GM21381 (cell line): ENCODE results near the gene GDF7.

Experiments used
- ATAC-seq: cut with Tn5 transposase; IDR thresholded peaks from one replicate; pipeline ENCODE4 v1.9.1; 2021; ENCODE audit warnings: mild to moderate bottlenecking, moderate library complexity; ENCODE audit not compliant: unreplicated experiment

The GDF7 gene

DNA sequence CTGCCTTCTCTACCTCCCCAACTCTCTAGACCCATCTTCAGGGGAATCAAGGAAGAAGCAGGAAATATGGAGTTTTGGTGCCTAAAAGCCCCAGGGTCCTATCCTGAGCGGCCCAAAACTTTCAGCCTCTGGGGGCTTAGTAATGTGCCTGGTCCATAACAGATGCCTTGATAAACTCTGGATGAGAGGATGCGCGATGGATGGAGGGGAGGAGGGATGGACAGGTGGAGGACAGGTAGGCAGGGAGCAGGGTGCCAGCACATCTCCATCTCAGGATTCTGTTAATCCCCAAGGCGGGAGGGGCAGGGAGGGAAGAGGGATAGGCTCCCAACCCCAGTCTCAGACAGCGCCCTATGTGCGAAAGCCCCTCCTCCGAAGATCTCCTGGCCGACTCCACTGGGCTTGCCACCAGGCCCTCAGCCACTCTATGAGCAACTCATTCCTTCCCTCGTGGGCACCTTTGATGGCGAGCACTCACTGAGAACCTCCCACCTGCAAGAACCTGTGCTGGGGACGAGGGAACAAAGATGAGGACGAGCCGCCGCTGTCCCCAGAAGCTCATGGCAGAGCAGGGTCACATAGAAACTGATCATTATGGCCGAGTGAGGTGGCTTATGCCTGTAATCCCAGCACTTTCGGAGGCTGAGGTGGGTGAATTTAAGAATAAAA lies 39.1 kb upstream of the GDF7 start:
- ATAC-seq = no peak

DNA sequence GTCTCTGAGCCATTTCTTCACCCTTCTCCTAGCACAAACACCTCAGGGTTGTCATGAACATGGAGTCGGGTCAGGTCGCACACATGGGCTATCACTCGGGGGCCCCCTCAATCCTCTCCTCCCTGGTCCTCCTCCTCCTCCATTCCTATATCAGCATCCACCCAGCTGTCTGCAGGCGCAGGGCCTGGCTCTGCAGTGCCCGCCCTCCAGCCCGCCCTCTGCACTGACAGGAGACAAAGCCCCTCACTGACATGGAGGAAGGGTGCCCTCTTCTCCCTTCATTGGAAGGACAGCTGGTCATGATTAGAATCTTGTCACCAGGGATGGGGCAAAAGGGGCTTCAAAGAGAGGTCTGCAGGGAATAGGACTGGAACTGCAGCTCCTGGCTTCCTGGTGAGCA lies 37.8 kb upstream of the GDF7 start:
- no peak for ATAC-seq

DNA sequence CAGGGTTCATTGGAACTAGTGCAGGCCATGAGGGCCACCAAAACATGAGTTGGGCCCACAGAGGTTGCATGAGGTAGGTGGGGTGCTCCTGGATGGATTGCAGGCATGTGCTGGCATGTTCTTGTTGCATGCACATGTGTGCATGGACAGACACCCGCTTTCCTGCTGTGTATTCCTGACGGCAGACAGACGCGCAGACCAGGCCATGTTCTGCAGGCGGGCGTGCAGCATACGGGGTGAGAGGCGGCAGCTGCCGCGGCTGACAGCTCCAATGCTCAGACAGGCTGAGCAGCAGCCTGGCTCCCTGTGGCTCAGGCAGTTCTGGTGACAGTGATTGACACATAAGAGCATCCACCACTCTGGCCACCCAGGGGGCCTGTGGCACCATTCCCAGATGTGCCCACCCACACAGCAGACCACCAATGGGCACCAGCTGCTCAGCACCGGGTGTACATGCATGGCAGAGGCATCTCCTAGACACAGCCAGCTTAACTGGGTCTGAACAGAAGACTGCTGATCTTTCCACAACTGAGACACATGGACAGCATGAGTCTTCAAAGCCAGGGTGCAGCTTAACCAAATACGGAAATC lies 37.3 kb upstream of the GDF7 start:
- ATAC-seq = no peak

DNA sequence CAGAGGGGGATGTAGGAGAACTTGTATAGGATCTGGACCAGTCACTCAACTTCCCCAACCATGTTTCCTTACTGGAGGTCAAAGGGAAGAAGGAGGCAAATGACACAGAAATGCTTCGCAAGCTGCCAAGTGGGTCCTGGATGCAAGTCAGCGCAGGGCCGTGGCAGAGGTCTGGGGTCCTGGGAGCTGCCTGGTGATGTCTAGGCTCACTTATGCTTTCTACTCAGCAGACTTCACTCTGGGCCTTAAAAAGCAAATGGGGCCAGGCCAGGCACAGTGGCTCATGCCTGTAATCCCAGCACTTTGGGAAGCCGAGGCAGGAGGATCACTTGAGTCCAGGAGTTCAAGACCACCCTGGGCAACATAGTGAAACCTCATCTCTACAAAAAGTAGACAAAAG lies 36.0 kb upstream of the GDF7 start:
- ATAC-seq = no peak

DNA sequence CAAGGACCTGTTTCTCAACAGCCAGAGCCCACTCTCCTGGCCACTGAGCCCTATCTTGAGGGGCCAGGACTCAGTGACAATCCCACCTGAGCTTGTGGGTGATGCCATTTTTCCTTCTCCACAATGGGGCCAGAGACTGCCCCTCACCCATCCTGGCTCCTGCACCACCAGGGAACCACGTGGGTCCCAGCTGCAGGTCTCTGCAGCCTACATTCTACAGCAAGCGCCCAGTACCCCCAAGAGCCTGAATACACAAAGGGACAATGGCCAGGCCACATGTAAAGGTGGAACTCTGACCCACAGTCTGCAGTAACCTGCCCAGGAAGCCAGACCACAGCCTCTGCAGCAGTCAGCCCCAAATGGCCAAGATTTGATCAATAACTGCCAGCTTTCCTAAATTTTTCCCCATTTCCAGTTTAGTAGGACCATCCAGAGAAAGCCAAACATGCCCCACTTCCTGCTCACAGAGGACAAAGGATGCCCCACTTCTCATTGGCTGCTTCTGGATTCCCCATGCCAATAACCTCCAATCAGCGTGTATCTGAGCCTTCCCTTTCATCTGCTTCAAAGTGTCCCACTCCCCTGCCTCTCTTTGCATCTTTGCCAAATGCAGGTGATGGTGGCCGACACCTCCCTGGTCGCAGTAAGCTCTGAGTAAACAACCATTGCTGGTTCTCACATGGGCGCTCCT lies 35.2 kb upstream of the GDF7 start:
- no peak for ATAC-seq

DNA sequence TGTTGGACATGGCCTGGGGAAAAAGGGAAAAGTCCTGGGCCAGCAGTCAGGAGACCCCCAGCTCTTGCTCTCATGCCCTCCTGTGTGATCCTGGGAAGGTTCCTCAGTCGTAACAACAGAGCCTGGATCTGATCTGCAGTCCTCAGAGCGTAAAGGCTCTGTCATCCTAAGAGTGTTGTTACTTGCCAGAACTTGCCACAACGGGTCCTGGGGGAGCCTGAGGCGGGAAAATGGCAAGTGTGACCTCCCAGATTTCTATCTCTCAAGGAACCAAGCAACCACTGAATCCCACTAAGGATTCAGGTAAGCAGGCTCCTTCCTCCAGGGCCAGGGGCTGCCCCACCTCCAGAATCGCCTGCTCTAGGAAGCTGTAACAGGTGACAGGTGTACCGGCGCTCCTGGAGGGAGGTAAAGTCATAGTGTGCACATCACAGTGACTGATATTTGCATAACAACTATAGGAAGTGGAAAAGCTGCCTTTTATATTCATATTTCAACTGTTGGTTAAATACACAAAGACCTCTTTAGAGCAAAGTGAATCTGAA lies 34.4 kb upstream of the GDF7 start:
- no peak for ATAC-seq

DNA sequence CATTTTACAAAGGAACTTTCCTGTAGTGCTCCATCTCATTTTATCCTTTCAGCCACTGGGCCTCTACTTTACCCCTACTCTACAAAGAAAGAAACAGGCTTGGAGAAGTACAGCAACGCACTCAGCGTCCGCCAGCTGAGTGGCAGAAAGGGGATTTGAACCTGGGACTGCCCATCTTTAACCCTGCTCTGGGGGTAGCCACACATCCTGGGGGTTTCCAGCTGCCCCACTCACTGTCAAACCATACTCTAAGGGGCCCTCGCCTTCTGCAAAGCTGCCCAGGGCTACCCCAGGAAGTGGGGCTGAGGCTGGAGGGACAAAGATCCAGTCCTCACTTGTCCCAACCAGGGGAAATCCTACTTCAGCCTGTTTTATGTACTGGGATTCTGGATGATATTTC lies 33.9 kb upstream of the GDF7 start:
- ATAC-seq = no peak

DNA sequence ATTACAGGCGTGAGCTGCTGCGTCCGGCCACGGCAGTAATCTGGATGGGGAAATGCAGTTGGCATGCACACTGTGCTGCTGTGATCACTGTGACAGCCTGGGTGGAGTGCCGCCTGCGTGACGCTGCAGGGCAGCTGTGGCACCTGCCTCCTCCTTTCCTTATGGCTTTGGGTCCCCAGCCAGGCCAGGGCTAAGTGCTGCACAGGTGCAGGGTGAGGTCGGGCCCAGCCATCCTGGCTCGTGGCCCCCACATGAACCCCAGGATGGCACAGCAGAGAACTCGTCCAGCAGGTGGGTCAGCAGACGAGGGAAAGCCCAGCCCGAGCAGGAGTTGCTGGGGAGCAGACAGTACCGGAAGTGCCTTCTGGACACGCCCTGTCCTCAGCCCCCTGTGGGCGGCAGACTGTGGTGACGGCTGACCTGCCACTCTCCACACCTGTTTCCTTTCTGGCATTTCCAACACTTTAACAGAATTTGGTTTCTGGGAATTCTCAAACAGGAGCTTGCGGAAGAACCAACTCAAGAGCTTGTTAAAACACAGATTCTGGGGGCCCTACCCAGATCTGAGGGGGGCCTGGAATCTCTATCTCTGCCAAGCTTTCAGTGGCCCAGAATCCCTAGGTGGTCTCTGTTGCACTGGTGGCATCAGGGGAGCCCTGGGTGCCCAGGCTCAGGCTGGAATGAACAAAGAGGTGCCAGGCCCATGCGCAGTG lies 33.0 kb upstream of the GDF7 start:
- ATAC-seq = no peak

DNA sequence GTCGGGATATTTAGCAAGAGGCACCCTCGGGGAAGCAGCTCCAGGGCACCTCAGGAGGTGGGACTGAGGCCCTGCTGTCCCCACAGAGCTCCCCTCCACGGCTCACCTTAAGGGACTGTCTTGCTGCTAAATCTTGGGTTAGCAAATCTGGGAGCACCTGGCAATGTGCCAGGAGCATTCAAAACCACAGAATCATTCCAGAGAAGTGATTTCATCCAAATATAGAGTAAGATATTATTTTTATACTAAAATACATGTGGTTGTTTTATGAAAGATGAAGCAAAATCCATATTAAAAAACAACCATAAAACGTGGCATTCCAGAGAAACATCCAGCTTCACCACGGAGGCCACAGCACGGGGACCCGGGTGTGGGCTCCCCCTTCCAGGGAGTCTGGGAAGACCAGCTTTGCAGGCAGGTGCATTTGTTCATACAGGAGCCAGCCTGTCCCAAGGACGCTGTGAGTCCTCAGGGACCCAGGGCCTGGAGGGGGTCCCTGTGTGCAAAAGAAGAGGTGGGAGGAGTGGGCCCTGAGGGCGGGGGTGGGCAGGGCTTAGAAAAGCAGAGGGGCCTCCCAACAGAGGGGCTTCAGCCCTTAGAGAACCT lies 32.3 kb upstream of the GDF7 start:
- no peak for ATAC-seq

DNA sequence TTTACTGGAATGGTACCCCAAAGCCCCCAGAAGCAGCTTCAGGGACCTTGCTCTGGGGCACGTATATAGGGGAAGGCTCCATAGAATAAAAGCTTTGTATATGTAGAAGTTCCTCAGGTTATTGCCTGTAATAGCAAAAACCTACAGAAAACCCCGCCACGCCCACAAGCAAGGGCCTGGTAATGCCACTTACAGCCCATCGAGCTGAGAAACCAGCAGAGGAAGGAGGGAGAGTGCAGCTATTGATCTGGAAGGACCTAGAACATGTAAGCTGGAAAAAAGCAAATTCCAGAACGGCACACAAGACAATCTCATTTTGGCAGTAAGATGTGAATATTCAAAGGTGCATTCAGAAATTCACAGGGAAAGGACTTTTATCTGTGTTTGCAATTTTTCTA lies 31.8 kb upstream of the GDF7 start:
- ATAC-seq = no peak

DNA sequence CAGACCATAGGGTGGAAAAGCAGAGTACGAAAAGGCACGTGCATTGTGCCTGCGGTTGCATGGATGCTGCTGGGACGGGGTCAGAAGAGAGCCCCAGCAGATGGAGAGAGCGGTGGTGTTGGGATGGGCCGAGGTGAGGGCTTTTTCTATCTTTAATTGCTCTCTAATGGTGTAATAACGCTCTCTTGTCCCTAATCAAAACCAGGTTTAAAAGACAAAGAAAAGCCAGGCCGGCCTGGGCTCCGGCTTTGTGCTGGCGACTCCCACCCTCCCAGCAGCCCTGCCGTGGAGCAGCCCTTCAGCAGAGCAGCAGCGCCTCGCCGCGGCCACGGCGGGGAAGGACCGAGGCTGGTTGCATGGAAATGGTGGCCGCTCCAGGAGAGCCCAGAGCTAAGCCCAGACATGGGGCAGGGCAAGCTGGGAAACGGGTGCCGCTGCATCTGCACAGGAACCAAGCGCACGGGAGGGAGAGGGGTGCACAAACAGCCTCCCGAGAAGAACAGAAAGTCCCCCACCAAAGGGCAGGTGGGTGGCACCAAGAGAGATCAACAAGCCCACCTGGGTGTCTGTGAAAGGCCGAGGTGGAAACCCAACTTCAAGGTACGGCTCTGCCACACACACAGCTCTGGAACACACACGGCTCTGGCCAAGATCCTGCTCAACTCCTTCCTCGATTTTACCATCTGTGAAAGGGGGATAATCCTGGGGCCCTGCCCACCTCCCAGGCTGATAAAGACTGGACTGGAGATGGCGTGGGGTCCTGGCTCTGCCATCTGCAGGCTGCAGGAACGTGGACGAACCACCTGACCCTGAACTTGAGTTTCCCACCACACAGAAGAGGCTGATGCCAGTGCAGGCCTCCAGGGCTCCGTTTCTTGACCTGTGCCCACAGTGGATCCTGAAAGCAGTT lies 31.0 kb upstream of the GDF7 start:
- ATAC-seq = peak; percentile 87

DNA sequence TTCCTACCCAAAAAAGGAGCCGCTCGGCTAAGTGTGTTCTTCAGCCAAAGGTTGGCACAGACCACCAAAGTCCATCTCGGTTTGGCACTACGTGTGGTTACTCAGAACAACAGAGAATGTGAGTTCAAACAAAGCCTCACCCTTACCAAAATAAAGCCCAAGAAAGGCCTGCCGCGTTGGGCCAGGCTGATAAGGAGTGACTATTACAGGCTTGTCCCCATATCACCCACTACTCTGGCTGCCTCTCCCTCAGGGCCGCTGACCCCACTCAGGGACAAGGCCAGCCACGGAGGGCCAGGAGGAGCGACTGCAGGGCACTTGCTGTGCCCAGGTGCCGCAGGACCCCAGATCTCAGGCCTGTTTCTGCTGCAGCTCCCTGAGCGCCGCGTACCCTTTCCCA lies 29.8 kb upstream of the GDF7 start:
- no peak for ATAC-seq

DNA sequence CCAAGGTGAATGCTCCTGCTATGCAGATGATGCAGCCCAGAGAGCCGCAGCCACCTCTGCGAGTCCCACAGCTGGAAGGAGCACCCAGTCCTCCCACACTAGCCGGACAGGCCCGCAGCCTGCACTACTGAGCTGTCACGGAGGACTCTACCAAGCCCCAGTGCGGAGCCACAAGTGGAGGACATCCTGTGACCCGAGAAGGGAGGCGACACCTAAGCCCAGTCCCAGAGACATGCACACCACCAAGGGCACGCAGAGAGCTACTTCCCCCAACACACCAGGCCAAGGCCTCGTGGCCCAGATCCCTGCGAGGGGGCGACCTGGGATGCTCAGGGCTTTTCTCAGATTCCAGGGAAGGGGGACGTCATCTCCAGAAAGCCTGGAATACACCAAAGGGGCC lies 28.9 kb upstream of the GDF7 start:
- ATAC-seq = no peak

DNA sequence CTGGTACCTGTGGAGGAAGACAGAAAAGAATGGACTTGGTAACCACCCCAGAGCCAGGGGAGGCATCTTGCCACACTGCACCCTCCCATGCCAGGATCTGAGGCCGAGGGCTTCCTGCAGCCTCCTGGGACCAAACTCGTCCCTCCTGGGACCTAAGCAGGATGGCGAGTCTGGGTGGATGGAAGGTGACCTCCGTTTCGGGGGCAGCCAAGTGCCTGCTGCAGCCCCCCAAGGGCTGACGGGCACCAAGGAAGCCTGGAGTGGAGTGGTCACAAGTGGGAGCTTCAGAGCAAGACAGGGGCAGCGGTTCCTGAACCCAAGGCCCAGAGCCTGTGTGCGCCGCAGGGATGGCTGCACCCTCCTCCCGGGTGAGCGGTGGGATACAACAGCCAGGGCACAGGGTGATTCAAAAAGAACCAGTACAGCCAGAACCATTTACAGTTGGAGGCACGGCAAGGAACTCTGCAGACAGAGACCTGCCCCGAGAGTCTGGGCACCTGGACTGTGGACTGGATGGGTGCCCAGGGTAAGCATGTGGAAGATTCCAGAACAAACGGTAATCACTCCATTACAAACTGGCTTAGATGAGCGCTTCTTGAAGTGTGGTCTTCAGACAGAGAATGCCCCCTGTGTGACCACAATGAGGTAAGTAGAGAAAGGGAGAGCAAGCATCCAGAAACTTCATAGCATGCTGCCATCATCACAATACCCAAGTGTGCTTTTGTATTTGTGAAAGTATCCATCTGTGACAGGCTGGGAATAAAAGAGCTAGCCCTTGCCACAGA lies 28.1 kb upstream of the GDF7 start:
- ATAC-seq = no peak

DNA sequence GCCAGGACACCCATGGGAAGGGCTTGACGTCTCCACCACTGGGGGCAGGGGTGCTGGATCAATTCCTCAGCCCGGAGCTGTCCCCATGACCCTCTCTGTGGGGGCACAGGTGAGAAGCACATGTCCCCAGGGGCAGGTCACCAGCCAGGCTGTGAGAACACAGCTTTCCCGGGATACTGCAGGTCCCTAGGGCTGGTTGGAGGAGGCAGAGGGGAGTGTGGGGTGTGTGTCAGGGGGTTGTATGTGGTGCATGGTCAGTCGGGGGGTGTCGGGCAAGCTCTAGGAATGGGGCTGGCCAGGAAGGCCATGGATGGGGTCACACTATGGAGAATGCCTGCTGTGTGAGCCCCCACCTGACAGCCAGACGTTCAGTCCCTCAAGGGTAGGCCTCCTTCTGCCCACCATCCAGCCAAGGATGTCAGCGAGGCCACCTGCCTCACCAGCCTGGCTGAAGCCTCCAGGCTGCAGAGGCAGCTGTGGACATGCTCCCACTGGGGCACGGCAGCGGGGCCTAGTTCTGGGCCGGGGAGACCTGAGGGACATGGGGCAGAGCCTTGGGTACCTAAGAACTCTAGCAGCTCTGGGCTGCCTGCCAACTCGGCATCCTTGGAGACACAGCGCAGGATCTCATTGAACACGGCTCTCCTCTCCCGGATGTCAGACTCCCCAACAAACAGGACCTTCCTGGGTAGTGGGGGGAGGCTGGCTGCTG lies 26.4 kb upstream of the GDF7 start:
- no peak for ATAC-seq

DNA sequence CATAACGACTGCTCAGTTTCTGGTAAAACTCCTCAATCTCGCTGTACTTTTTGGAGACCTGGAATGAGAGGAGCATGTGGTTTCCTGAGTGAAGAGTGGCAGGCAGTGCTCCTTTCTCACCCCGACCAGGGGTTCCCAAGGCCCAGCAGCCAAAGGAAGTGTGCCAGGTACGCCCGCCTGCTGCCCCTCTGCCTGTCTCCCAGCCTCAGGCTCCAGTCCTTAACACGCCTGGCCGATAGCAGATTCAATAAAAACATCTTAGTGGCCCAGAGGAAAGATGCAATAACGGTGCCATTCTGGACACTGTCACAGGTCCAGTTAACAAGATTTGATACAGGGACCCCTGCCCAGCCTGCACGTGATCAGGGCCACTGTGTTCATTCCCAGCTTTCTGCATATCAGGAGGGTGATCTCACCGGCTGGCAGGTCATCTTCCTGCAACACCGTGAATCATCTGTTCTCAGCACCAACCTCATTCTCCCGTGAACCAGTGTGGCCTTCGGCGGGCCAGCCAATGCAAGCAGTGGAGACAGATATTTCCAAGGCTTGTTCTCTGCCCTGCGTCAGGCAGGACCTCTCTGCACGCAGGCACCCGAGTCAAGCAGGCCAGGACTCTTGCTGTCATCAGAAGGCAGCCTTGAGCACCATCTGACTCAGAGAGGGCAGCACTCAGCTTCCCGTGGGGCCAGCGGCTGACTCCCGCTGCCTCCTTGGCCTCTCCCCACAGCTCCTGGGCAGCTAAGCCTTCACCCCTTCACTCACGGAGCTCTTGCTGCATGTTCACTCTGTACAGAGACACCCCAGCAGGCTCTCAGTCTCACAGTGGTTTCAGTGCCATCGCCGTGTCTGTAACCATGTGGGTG lies 25.6 kb upstream of the GDF7 start:
- ATAC-seq = no peak

DNA sequence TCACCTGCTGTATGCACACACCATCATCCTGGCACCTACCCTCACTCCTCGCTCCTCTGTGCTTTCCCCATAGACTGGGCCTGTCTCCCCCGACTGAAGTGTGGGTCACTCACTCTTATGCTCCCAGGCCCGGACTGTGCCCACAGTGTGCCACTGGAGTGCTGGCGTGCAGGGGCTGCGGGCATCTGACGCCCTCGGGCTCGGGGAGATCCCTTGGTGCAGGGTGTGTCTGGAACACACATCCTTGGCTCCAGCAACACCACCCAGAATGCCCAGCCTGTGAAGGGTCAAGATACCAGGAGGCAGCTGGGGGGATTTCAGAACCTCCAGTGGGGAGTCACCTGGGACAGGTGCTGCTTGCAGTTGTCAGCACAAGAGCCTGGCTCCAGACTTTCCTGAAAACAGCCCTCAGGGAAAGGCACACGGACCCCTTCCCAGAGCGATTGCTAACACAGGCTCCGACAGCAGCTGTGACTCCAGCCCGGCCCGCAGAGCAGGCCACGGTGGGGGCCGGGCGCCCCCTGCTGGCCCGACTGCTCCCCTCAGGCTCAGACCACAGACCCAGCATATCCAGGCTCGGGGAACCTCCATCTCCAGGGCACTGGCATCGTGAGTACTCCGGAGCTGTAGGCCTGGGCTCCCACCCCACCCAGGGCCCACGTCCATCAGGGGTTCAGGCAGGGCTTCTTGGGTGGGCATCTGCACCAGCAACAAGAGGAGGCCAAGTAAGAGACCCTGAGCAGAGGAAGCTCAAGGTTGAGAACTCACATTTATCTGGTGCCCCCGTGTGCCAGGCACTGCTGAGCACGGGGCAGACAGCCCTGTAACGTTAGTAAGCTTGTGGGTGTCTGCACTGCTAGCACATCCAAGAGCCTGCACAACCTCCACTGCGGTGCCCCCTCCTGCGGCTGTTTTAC lies 24.6 kb upstream of the GDF7 start:
- ATAC-seq = peak; percentile 96
